SK-N-SH treated with all-trans-retinoic acid at 6 μM for 48 hours (cell line): ENCODE data around the gene TTC3.

ENCODE experiments used
- ATAC-seq: fragments of 200-7000 bp; cut with Tn5 transposase; 3 replicates; pipeline ENCODE4 v1.9.1; 2020; ENCODE audit warnings: mild to moderate bottlenecking, moderate library complexity
- ARNTL ChIP-seq: fragments of 450-650 bp; formaldehyde crosslinking; IDR thresholded peaks from 2 replicates; pipeline ENCODE4 v1.5.0; 2020; ENCODE audit warnings: low read depth, mild to moderate bottlenecking, moderate library complexity, borderline replicate concordance
- BACH2 ChIP-seq: fragments of 250-450 bp; sonication (Bioruptor Pico); IDR thresholded peaks from 2 replicates; pipeline ENCODE4 v1.9.0; 2021; ENCODE audit warnings: mild to moderate bottlenecking, borderline replicate concordance
- CSDC2 ChIP-seq: fragments of 250-450 bp; sonication (Bioruptor Pico); IDR thresholded peaks from 2 replicates; pipeline ENCODE4 v1.5.0; 2020; ENCODE audit warnings: mild to moderate bottlenecking, moderate library complexity
- ESRRG ChIP-seq: fragments of 250-450 bp; sonication (Bioruptor Pico); IDR thresholded peaks from 2 replicates; pipeline ENCODE4 v1.6.1; 2021; ENCODE audit warnings: mild to moderate bottlenecking
- GLIS3 ChIP-seq: fragments of 250-450 bp; sonication (Bioruptor Pico); IDR thresholded peaks from 2 replicates; pipeline ENCODE4 v1.5.0; 2020; ENCODE audit warnings: mild to moderate bottlenecking, moderate library complexity
- OSR1 ChIP-seq: fragments of 250-450 bp; sonication (Bioruptor Pico); IDR thresholded peaks from 2 replicates; pipeline ENCODE4 v1.8.0; 2022; ENCODE audit warnings: moderate library complexity, mild to moderate bottlenecking, inconsistent platforms
- PPARA ChIP-seq: fragments of 250-450 bp; sonication (Bioruptor Pico); IDR thresholded peaks from 2 replicates; pipeline ENCODE4 v1.5.0; 2020; ENCODE audit warnings: mild to moderate bottlenecking, borderline replicate concordance
- SNAI2 ChIP-seq: fragments of 250-450 bp; sonication (Bioruptor Pico); IDR thresholded peaks from 2 replicates; pipeline ENCODE4 v1.5.0; 2020; ENCODE audit warnings: mild to moderate bottlenecking, moderate library complexity
- TCF4 ChIP-seq: fragments of 250-450 bp; sonication (Bioruptor Pico); IDR thresholded peaks from 2 replicates; pipeline ENCODE4 v1.8.0; 2021; ENCODE audit warnings: mild to moderate bottlenecking, moderate library complexity, borderline replicate concordance
- TOX ChIP-seq: fragments of 250-450 bp; sonication (Bioruptor Pico); IDR thresholded peaks from 2 replicates; pipeline ENCODE4 v1.8.0; 2021; ENCODE audit warnings: mild to moderate bottlenecking, moderate library complexity, borderline replicate concordance
- ZC3H10 ChIP-seq: fragments of 250-450 bp; sonication (Bioruptor Pico); IDR thresholded peaks from 2 replicates; pipeline ENCODE4 v1.5.1; 2021; ENCODE audit warnings: mild to moderate bottlenecking, moderate library complexity
- ZFP3 ChIP-seq: fragments of 250-450 bp; sonication (Bioruptor Pico); IDR thresholded peaks from 2 replicates; pipeline ENCODE4 v1.5.0; 2020; ENCODE audit warnings: mild to moderate bottlenecking, moderate library complexity
- ZFP30 ChIP-seq: fragments of 450-650 bp; formaldehyde crosslinking; IDR thresholded peaks from 2 replicates; pipeline ENCODE4 v1.5.0; 2022; ENCODE audit warnings: mild to moderate bottlenecking, moderate library complexity
- ZNF565 ChIP-seq: fragments of 450-650 bp; formaldehyde crosslinking; conservative IDR thresholded peaks from 2 replicates; pipeline ENCODE4 v1.5.0; 2020; ENCODE audit warnings: low read depth, mild to moderate bottlenecking, moderate library complexity
- ZNF70 ChIP-seq: fragments of 450-650 bp; formaldehyde crosslinking; IDR thresholded peaks from 2 replicates; pipeline ENCODE4 v1.5.0; 2020; ENCODE audit warnings: mild to moderate bottlenecking, moderate library complexity
- ZNF8 ChIP-seq: fragments of 450-650 bp; formaldehyde crosslinking; IDR thresholded peaks from 2 replicates; pipeline ENCODE4 v1.5.0; 2020; ENCODE audit warnings: mild to moderate bottlenecking, moderate library complexity
- TF ChIP-seq, protein P1 (sequence below): fragments of 250-450 bp; sonication (Bioruptor Pico); IDR thresholded peaks from 2 replicates; pipeline ENCODE4 v1.8.0; 2020; ENCODE audit warnings: mild to moderate bottlenecking, moderate library complexity, borderline replicate concordance
- TF ChIP-seq, protein P2 (sequence below): fragments of 250-450 bp; sonication (Bioruptor Pico); IDR thresholded peaks from 2 replicates; pipeline ENCODE4 v1.5.1; 2021; ENCODE audit warnings: mild to moderate bottlenecking, moderate library complexity

TTC3 gene, protein sequence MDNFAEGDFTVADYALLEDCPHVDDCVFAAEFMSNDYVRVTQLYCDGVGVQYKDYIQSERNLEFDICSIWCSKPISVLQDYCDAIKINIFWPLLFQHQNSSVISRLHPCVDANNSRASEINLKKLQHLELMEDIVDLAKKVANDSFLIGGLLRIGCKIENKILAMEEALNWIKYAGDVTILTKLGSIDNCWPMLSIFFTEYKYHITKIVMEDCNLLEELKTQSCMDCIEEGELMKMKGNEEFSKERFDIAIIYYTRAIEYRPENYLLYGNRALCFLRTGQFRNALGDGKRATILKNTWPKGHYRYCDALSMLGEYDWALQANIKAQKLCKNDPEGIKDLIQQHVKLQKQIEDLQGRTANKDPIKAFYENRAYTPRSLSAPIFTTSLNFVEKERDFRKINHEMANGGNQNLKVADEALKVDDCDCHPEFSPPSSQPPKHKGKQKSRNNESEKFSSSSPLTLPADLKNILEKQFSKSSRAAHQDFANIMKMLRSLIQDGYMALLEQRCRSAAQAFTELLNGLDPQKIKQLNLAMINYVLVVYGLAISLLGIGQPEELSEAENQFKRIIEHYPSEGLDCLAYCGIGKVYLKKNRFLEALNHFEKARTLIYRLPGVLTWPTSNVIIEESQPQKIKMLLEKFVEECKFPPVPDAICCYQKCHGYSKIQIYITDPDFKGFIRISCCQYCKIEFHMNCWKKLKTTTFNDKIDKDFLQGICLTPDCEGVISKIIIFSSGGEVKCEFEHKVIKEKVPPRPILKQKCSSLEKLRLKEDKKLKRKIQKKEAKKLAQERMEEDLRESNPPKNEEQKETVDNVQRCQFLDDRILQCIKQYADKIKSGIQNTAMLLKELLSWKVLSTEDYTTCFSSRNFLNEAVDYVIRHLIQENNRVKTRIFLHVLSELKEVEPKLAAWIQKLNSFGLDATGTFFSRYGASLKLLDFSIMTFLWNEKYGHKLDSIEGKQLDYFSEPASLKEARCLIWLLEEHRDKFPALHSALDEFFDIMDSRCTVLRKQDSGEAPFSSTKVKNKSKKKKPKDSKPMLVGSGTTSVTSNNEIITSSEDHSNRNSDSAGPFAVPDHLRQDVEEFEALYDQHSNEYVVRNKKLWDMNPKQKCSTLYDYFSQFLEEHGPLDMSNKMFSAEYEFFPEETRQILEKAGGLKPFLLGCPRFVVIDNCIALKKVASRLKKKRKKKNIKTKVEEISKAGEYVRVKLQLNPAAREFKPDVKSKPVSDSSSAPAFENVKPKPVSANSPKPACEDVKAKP (N-terminal part only)

DNA sequence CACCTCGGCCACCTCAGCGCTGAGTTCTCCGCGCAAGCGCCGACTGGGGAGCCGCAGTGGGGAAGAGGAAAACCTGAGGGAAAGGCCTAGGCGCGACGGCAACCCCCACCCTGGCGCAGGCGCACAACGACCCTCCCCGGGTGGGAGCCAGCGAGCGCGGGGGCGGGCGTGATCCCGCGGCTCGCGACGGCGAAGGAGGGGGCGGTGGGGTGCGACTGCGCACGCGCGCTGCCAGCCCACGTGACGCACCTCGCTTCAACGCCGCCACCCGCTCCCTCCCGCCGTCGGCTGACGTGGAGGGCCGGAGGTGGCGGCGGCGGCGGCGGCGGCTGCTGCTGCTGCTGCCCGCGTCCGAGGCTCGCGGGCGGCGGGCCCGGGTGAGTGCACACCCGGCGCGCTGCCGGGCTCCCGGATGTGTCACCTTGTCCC lies at the start of gene TTC3, which contains the start of gene PIGP:
TSS of gene TTC3 (plus strand) at position 267 of the 429 bp plus-strand sequence. CDS start 14,004 bp downstream, outside the sequence.
TSS of gene PIGP (minus strand) at position 84 of the 429 bp plus-strand sequence. CDS start 556 bp downstream, outside the sequence.
- TF ChIP-seq ZNF70 (no peak), OSR1 (CRISPR knock-in tag) (no peak)
- TF ChIP-seq, protein P1, sequence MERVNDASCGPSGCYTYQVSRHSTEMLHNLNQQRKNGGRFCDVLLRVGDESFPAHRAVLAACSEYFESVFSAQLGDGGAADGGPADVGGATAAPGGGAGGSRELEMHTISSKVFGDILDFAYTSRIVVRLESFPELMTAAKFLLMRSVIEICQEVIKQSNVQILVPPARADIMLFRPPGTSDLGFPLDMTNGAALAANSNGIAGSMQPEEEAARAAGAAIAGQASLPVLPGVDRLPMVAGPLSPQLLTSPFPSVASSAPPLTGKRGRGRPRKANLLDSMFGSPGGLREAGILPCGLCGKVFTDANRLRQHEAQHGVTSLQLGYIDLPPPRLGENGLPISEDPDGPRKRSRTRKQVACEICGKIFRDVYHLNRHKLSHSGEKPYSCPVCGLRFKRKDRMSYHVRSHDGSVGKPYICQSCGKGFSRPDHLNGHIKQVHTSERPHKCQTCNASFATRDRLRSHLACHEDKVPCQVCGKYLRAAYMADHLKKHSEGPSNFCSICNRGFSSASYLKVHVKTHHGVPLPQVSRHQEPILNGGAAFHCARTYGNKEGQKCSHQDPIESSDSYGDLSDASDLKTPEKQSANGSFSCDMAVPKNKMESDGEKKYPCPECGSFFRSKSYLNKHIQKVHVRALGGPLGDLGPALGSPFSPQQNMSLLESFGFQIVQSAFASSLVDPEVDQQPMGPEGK (CRISPR knock-in tag): peak; percentile 2; the same call in 1 of the 2 replicates
- TF ChIP-seq, protein P2, sequence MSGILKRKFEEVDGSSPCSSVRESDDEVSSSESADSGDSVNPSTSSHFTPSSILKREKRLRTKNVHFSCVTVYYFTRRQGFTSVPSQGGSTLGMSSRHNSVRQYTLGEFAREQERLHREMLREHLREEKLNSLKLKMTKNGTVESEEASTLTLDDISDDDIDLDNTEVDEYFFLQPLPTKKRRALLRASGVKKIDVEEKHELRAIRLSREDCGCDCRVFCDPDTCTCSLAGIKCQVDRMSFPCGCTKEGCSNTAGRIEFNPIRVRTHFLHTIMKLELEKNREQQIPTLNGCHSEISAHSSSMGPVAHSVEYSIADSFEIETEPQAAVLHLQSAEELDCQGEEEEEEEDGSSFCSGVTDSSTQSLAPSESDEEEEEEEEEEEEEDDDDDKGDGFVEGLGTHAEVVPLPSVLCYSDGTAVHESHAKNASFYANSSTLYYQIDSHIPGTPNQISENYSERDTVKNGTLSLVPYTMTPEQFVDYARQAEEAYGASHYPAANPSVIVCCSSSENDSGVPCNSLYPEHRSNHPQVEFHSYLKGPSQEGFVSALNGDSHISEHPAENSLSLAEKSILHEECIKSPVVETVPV (CRISPR knock-in tag): no peak
- ATAC-seq: peak; percentile 77

DNA sequence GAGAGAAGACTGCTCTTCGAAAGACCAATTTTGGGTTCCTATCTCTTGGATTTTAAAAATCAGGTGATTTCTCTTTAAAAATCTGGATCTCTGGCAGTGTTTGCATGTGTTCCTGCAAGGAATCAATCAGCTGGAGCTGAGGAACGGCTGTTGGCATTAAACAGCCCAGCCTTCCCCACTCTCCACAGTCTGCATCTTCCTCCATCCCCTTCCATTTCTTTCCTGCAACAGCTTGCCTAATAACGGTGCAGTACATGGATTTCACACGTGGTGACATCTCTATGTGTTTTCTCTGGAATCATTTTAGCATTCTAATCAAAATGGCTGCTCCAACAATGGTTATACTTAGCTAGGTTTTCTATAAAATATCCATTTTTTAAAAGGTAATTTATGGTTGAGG lies 46.6 kb upstream of the TTC3 start:
- ATAC-seq: no peak

DNA sequence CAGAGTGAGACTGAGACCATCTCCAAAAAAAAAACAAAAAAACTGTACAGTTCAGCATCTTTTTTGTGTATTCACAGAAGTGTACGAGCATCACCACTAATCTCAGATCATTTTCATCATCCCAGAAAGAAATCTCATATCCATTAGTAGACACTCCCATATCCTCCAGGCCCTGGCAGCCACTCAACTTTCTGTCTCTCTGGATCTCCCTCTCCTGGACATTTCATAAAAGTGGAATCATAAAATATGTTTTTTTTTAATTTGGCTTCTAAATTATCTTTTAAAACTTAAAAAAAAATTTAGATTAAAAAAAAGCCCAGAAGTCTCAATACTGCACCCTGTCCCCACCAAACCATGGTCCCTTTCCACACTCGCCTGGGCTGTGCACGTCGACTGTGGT lies 44.5 kb upstream of the TTC3 start:
- TF ChIP-seq, protein P1 (CRISPR knock-in tag): no peak
- TF ChIP-seq ZFP30: no peak
- TF ChIP-seq PPARA (CRISPR knock-in tag): no peak
- TF ChIP-seq ZFP3 (CRISPR knock-in tag): no peak
- TF ChIP-seq BACH2 (CRISPR knock-in tag): no peak
- no peak for TF ChIP-seq CSDC2 (CRISPR knock-in tag)
- no peak for TF ChIP-seq ESRRG (CRISPR knock-in tag)
- no peak for TF ChIP-seq ZNF565 (CRISPR knock-in tag)
- no peak for TF ChIP-seq TOX (CRISPR knock-in tag)
- no peak for TF ChIP-seq ZC3H10 (CRISPR knock-in tag)
- no peak for TF ChIP-seq SNAI2 (CRISPR knock-in tag)
- TF ChIP-seq, all 23 proteins: peak for 0
- ATAC-seq: peak; percentile 73

More for the DNA sequence above, 46.6 kb upstream of the TTC3 start:
- TF ChIP-seq ZFP30 (no peak), GLIS3 (no peak), ARNTL (CRISPR knock-in tag) (no peak), ZNF565 (CRISPR knock-in tag) (no peak), CSDC2 (CRISPR knock-in tag) (no peak), ZC3H10 (CRISPR knock-in tag) (no peak), TCF4 (CRISPR knock-in tag) (no peak), ZFP3 (CRISPR knock-in tag) (no peak), ZNF70 (no peak), ESRRG (CRISPR knock-in tag) (no peak), ZNF8 (no peak)
- TF ChIP-seq, protein P2 (CRISPR knock-in tag): no peak
